ENCODE data around the gene PTPRD.

GRCh38 chr9:10095208-10095607, 517.6 kb downstream of the PTPRD start:
- TF ChIP-seq POLR2A (IDR thresholded peaks at IDR 0.05; ENCODE audit: low read depth, low read length) (no peak), POLR2AphosphoS5 (IDR thresholded peaks at IDR 0.05; ENCODE audit: low read depth, low read length) (no peak)

Measured in GM12892 (cell line).